ENCODE results near the gene LPP.

The LPP gene

GRCh38 chr3:188184160-188184559, 30.2 kb downstream of the LPP start:
- TF ChIP-seq CTCF (IDR thresholded peaks at IDR 0.05; ENCODE audit: insufficient read depth, low read length) (no peak), REST (IDR thresholded peaks at IDR 0.05; ENCODE audit: insufficient replicate concordance, low read depth) (no peak), SPI1 (IDR thresholded peaks at IDR 0.05; ENCODE audit: borderline replicate concordance, low read depth) (no peak), GABPA (IDR thresholded peaks at IDR 0.05; ENCODE audit: low read depth) (no peak), POLR2AphosphoS5 (IDR thresholded peaks at IDR 0.05; ENCODE audit: low read depth) (no peak)
- no peak overlapping the region for H3K27ac ChIP-seq (replicated peaks)
- no peak overlapping the region for H3K4me3 ChIP-seq (replicated peaks; ENCODE audit: insufficient read depth, low read length)
- no peaks in the 10 kb centered on the region for H3K27me3 ChIP-seq (ENCODE audit: insufficient read depth, poor library complexity, severe bottlenecking)
- DNase-seq (ENCODE audit: low read depth in 1 of 2, low spot score in 1 of 2), result no peak

GRCh38 chr3:188184649-188185048, 30.7 kb downstream of the LPP start:
- Histone ChIP-seq H3K27ac (replicated peaks) (no peak overlapping the region), H3K4me3 (replicated peaks; ENCODE audit: insufficient read depth, low read length) (no peak overlapping the region), H3K27me3 (ENCODE audit: insufficient read depth, poor library complexity, severe bottlenecking) (no peaks in the 10 kb centered on the region)
- TF ChIP-seq REST (IDR thresholded peaks at IDR 0.05; ENCODE audit: insufficient replicate concordance, low read depth) (no peak), CTCF (IDR thresholded peaks at IDR 0.05; ENCODE audit: insufficient read depth, low read length) (no peak), SPI1 (IDR thresholded peaks at IDR 0.05; ENCODE audit: borderline replicate concordance, low read depth) (no peak), POLR2AphosphoS5 (IDR thresholded peaks at IDR 0.05; ENCODE audit: low read depth) (no peak), GABPA (IDR thresholded peaks at IDR 0.05; ENCODE audit: low read depth) (no peak)
- DNase-seq (ENCODE audit: low read depth in 1 of 2, low spot score in 1 of 2), result no peak

GRCh38 chr3:188185717-188186251, 31.8 kb downstream of the LPP start:
- no peaks in the 10 kb centered on the region for H3K27me3 ChIP-seq (ENCODE audit: insufficient read depth, poor library complexity, severe bottlenecking)
- no peak for TF ChIP-seq SPI1 (IDR thresholded peaks at IDR 0.05; ENCODE audit: borderline replicate concordance, low read depth)
- TF ChIP-seq POLR2AphosphoS5 (IDR thresholded peaks at IDR 0.05; ENCODE audit: low read depth), result no peak
- TF ChIP-seq CTCF (IDR thresholded peaks at IDR 0.05; ENCODE audit: insufficient read depth, low read length), result no peak
- no peak for TF ChIP-seq GABPA (IDR thresholded peaks at IDR 0.05; ENCODE audit: low read depth)
- TF ChIP-seq REST (IDR thresholded peaks at IDR 0.05; ENCODE audit: insufficient replicate concordance, low read depth), result no peak
- DNase-seq (ENCODE audit: low read depth in 1 of 2, low spot score in 1 of 2), result peak in 1 of 2 experiments; percentile 22
- no peak overlapping the region for H3K27ac ChIP-seq (replicated peaks)
- H3K4me3 ChIP-seq (replicated peaks; ENCODE audit: insufficient read depth, low read length), result no peak overlapping the region
